Progenitor cell of endocrine pancreas (in vitro differentiated cells): ENCODE measurements around the gene SUCLG1. TPM values are rescaled to one million over a fixed set of nuclear protein-coding genes. Genes with fewer than 3 reads are reported as not detected.

Experiments used
- DNase-seq: peaks from one replicate; pipeline ENCODE4 v3.0.0; 2021; ENCODE audit warnings: low spot score; ENCODE audit not compliant: unreplicated experiment
- H3K27ac Mint-ChIP-seq: 2 replicates; pipeline ENCODE4 v1.8.0; 2021; ENCODE audit warnings: mild to moderate bottlenecking, moderate library complexity, mixed read lengths
- H3K27me3 Mint-ChIP-seq: 2 replicates; pipeline ENCODE4 v1.8.0; 2021; ENCODE audit warnings: mixed read lengths
- H3K36me3 Mint-ChIP-seq: 2 replicates; pipeline ENCODE4 v1.8.0; 2022; ENCODE audit warnings: mixed read lengths; ENCODE audit not compliant: insufficient read depth
- H3K4me1 Mint-ChIP-seq: 2 replicates; pipeline ENCODE4 v1.8.0; 2021; ENCODE audit warnings: low read depth, mixed read lengths
- H3K4me3 Mint-ChIP-seq: 2 replicates; pipeline ENCODE4 v1.8.0; 2021; ENCODE audit warnings: low read depth, mild to moderate bottlenecking, moderate library complexity, mixed read lengths
- H3K9me3 Mint-ChIP-seq: 2 replicates; pipeline ENCODE4 v1.8.0; 2021; ENCODE audit warnings: low read depth, mixed read lengths
- CTCF ChIP-seq: fragments of 200-600 bp; sonication (generic); IDR thresholded peaks from one replicate; pipeline ENCODE4 v1.5.0; 2021; ENCODE audit warnings: antibody characterized with exemption, mild to moderate bottlenecking; ENCODE audit not compliant: unreplicated experiment
- total RNA-seq: library from RNA; stranded (reverse); gene quantifications from 2 replicates; pipeline ENCODE4 v1.2.1, GENCODE V29; 2021

The SUCLG1 gene
- total RNA-seq, 1 donor from 2014 or later: 85.0 TPM

- Mint-ChIP-seq H3K36me3 (peaks cover 4% of the 10 kb centered on the region), H3K4me3 (no peak overlapping the region)
These were observed 2.2 kb upstream of the SUCLG1 start for GRCh38 chr2:84461310-84461709.

GRCh38 chr2:84460670-84461069, 1.6 kb upstream of the SUCLG1 start:
- peak overlapping the region; percentile 89 for H3K4me3 Mint-ChIP-seq
- no peak for DNase-seq
- no peak for TF ChIP-seq CTCF
- no peaks in the 10 kb centered on the region for H3K27me3 Mint-ChIP-seq
- H3K27ac Mint-ChIP-seq: no peak overlapping the region
- H3K9me3 Mint-ChIP-seq: peaks cover 3% of the 10 kb centered on the region
- peaks cover 4% of the 10 kb centered on the region for H3K36me3 Mint-ChIP-seq
- peaks cover 49% of the 10 kb centered on the region for H3K4me1 Mint-ChIP-seq

More at GRCh38 chr2:84461310-84461709, 2.2 kb upstream of the SUCLG1 start:
- Mint-ChIP-seq H3K4me1 (peaks cover 48% of the 10 kb centered on the region), H3K9me3 (peaks cover 3% of the 10 kb centered on the region), H3K27me3 (no peaks in the 10 kb centered on the region), H3K27ac (peak overlapping the region; percentile 74)
- DNase-seq: no peak
- no peak for TF ChIP-seq CTCF

GRCh38 chr2:84459944-84460429, 907 bp upstream of the SUCLG1 start:
- Mint-ChIP-seq H3K27ac (peak overlapping the region; percentile 100), H3K9me3 (peaks cover 3% of the 10 kb centered on the region), H3K27me3 (no peaks in the 10 kb centered on the region), H3K4me1 (peaks cover 49% of the 10 kb centered on the region), H3K36me3 (peaks cover 3% of the 10 kb centered on the region), H3K4me3 (peak overlapping the region; percentile 89)
- DNase-seq: no peak
- no peak for TF ChIP-seq CTCF

- Mint-ChIP-seq H3K27ac (peak overlapping the region; percentile 100), H3K27me3 (no peaks in the 10 kb centered on the region), H3K9me3 (no peaks in the 10 kb centered on the region), H3K4me3 (peak overlapping the region; percentile 89), H3K4me1 (peaks cover 47% of the 10 kb centered on the region), H3K36me3 (no peaks in the 10 kb centered on the region)
- no peak for DNase-seq
- no peak for TF ChIP-seq CTCF
These were observed 496 bp downstream of the SUCLG1 start for GRCh38 chr2:84458551-84459017.

- peak overlapping the region; percentile 89 for H3K4me3 Mint-ChIP-seq
- peak overlapping the region; percentile 10 for H3K27ac Mint-ChIP-seq
- H3K36me3 Mint-ChIP-seq: no peaks in the 10 kb centered on the region
- H3K4me1 Mint-ChIP-seq: peaks cover 45% of the 10 kb centered on the region
- TF ChIP-seq CTCF: no peak
- no peaks in the 10 kb centered on the region for H3K27me3 Mint-ChIP-seq
- H3K9me3 Mint-ChIP-seq: no peaks in the 10 kb centered on the region
- no peak for DNase-seq
These were observed 1.4 kb downstream of the SUCLG1 start for GRCh38 chr2:84457686-84458085.
